Measurements from ENCODE around the gene DNAJC11.
"Not testable (repeated sequence)": the region's sequence is repeated elsewhere in the genome, so short reads cannot be mapped to it uniquely, and the experiment has no call there.

The DNAJC11 gene

DNA sequence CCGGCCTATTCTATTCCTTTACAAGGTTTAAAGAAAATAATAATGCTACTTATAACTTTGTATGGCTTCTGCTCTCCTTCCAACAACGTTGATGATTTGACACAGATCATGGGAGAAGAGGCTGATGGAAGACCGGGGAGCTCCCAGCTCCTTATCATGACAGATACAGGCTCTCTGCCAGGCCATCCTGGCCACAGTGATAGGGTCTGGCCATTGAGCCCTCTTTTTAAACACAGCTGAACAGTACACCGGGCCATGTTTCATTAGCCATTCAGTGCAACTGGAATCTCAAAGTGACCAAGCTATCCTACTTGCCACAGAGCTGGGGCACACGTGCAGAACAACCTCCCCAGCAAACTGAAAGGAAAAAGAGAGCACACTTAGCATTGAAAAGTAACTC lies 34.9 kb downstream of the DNAJC11 start:
- no peaks in the 10 kb centered on the region for H3K36me3 ChIP-seq (replicated peaks; ENCODE audit: insufficient read depth, low read length)

GRCh38 chr1:6662468-6662867 lies 39.1 kb downstream of the DNAJC11 start:
- not testable (repeated sequence) for H2AFZ ChIP-seq (ENCODE audit: low read length); H3K9me2 ChIP-seq (replicated peaks; ENCODE audit: insufficient read depth, low read length); H3K27me3 ChIP-seq (replicated peaks; ENCODE audit: insufficient read depth, low read length); H3K4me1 ChIP-seq (ENCODE audit: low read length); H3K36me3 ChIP-seq (replicated peaks; ENCODE audit: insufficient read depth, low read length); H4K20me1 ChIP-seq (ENCODE audit: insufficient read depth, low read length); H3F3A ChIP-seq (ENCODE audit: insufficient read depth, low read length); H3K4me2 ChIP-seq (ENCODE audit: low read depth, low read length); H3K9ac ChIP-seq (ENCODE audit: low read length); H3K27ac ChIP-seq (ENCODE audit: low read length); H3K9me3 ChIP-seq (replicated peaks; ENCODE audit: insufficient read depth, low read length); H3K4me3 ChIP-seq (ENCODE audit: low read length)
- peaks cover 32% of the 10 kb centered on the region for H3K79me2 ChIP-seq (ENCODE audit: low read length)
- peak; percentile 0 for DNase-seq

More for the DNA sequence above, 34.9 kb downstream of the DNAJC11 start:
- no peak overlapping the region for H3K4me2 ChIP-seq (ENCODE audit: low read depth, low read length)
- H3K27me3 ChIP-seq (replicated peaks; ENCODE audit: insufficient read depth, low read length) = no peaks in the 10 kb centered on the region
- H3K9me2 ChIP-seq (replicated peaks; ENCODE audit: insufficient read depth, low read length) = no peaks in the 10 kb centered on the region
- H3K9ac ChIP-seq (ENCODE audit: low read length) = no peak overlapping the region
- no peak for DNase-seq
- no peaks in the 10 kb centered on the region for H3K9me3 ChIP-seq (replicated peaks; ENCODE audit: insufficient read depth, low read length)
- no peak overlapping the region for H3K4me3 ChIP-seq (ENCODE audit: low read length)
- no peaks in the 10 kb centered on the region for H3F3A ChIP-seq (ENCODE audit: insufficient read depth, low read length)
- H2AFZ ChIP-seq (ENCODE audit: low read length) = no peak overlapping the region
- no peaks in the 10 kb centered on the region for H3K4me1 ChIP-seq (ENCODE audit: low read length)
- H4K20me1 ChIP-seq (ENCODE audit: insufficient read depth, low read length) = no peaks in the 10 kb centered on the region
- H3K27ac ChIP-seq (ENCODE audit: low read length) = no peak overlapping the region
- TF ChIP-seq EZH2 (optimal IDR thresholded peaks at IDR 0.05; ENCODE audit: low read depth, low read length) = no peak
- TF ChIP-seq, protein P1, sequence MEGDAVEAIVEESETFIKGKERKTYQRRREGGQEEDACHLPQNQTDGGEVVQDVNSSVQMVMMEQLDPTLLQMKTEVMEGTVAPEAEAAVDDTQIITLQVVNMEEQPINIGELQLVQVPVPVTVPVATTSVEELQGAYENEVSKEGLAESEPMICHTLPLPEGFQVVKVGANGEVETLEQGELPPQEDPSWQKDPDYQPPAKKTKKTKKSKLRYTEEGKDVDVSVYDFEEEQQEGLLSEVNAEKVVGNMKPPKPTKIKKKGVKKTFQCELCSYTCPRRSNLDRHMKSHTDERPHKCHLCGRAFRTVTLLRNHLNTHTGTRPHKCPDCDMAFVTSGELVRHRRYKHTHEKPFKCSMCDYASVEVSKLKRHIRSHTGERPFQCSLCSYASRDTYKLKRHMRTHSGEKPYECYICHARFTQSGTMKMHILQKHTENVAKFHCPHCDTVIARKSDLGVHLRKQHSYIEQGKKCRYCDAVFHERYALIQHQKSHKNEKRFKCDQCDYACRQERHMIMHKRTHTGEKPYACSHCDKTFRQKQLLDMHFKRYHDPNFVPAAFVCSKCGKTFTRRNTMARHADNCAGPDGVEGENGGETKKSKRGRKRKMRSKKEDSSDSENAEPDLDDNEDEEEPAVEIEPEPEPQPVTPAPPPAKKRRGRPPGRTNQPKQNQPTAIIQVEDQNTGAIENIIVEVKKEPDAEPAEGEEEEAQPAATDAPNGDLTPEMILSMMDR (IDR thresholded peaks at IDR 0.05; ENCODE audit: low read length) = no peak
- no peak for TF ChIP-seq EZH2phosphoT487 (IDR thresholded peaks at IDR 0.05; ENCODE audit: low read length)
- H3K79me2 ChIP-seq (ENCODE audit: low read length) = peaks cover 18% of the 10 kb centered on the region

GRCh38 chr1:6660415-6661049 lies 41.1 kb downstream of the DNAJC11 start:
- no peak overlapping the region for H3K9ac ChIP-seq (ENCODE audit: low read length)
- H4K20me1 ChIP-seq (ENCODE audit: insufficient read depth, low read length) = no peaks in the 10 kb centered on the region
- no peak overlapping the region for H3K4me3 ChIP-seq (ENCODE audit: low read length)
- H2AFZ ChIP-seq (ENCODE audit: low read length) = no peak overlapping the region
- H3K36me3 ChIP-seq (replicated peaks; ENCODE audit: insufficient read depth, low read length) = no peaks in the 10 kb centered on the region; the same call in 1 of the 2 replicates
- H3K27me3 ChIP-seq (replicated peaks; ENCODE audit: insufficient read depth, low read length) = no peaks in the 10 kb centered on the region
- H3F3A ChIP-seq (ENCODE audit: insufficient read depth, low read length) = no peaks in the 10 kb centered on the region
- H3K4me1 ChIP-seq (ENCODE audit: low read length) = no peaks in the 10 kb centered on the region
- peak; percentile 1 for DNase-seq
- H3K4me2 ChIP-seq (ENCODE audit: low read depth, low read length) = no peak overlapping the region
- no peaks in the 10 kb centered on the region; the same call in 1 of the 2 replicates for H3K9me3 ChIP-seq (replicated peaks; ENCODE audit: insufficient read depth, low read length)
- H3K9me2 ChIP-seq (replicated peaks; ENCODE audit: insufficient read depth, low read length) = no peaks in the 10 kb centered on the region
- no peak for TF ChIP-seq EZH2phosphoT487 (IDR thresholded peaks at IDR 0.05; ENCODE audit: low read length)
- no peak for TF ChIP-seq EZH2 (optimal IDR thresholded peaks at IDR 0.05; ENCODE audit: low read depth, low read length)
- TF ChIP-seq, protein P1 (IDR thresholded peaks at IDR 0.05; ENCODE audit: low read length) = no peak
- peaks cover 33% of the 10 kb centered on the region for H3K79me2 ChIP-seq (ENCODE audit: low read length)
- H3K27ac ChIP-seq (ENCODE audit: low read length) = no peak overlapping the region

DNA sequence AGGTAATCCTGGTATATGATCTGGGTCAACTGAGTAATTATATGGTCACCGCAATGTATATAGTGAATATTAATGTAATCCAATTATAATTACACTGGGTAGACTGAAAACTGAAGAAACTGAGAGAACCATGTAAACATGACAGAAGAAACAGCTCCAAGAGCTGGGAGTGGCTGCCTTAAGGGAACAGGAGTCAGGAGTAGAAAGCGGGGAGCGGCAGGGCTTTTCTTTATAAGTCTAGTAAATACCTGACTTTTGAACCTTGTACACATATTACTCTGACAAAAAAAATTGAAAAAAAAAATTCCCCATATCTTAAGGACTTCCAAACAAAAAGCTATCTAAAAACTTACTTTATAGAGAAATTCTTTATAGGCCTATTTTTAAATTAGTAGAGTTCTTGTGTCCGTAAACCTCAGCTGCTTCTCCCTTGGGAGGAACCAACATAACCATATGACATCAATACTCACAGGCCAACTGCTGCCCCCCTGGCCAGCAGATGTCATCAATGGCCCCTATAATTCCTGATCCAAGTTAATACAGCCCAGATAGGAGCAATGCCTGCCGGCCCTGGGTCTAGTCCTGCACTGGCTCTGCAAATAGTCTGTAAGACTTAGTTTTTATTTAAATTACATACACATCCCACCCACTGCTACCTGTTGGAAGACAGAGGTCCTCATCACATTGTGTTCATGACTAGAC lies 43.1 kb downstream of the DNAJC11 start:
- no peaks in the 10 kb centered on the region; the same call in 1 of the 2 replicates for H3K36me3 ChIP-seq (replicated peaks; ENCODE audit: insufficient read depth, low read length)
- DNase-seq = no peak

More for the DNA sequence above, 43.1 kb downstream of the DNAJC11 start:
- no peaks in the 10 kb centered on the region; the same call in 1 of the 2 replicates for H3K9me3 ChIP-seq (replicated peaks; ENCODE audit: insufficient read depth, low read length)
- H3K27me3 ChIP-seq (replicated peaks; ENCODE audit: insufficient read depth, low read length) = no peaks in the 10 kb centered on the region
- H4K20me1 ChIP-seq (ENCODE audit: insufficient read depth, low read length) = no peaks in the 10 kb centered on the region
- H3F3A ChIP-seq (ENCODE audit: insufficient read depth, low read length) = no peaks in the 10 kb centered on the region
- H3K79me2 ChIP-seq (ENCODE audit: low read length) = peaks cover 36% of the 10 kb centered on the region
- no peaks in the 10 kb centered on the region for H3K9me2 ChIP-seq (replicated peaks; ENCODE audit: insufficient read depth, low read length)
- H3K27ac ChIP-seq (ENCODE audit: low read length) = no peak overlapping the region
- no peak overlapping the region for H3K9ac ChIP-seq (ENCODE audit: low read length)
- H3K4me2 ChIP-seq (ENCODE audit: low read depth, low read length) = no peak overlapping the region
- TF ChIP-seq EZH2phosphoT487 (IDR thresholded peaks at IDR 0.05; ENCODE audit: low read length) = no peak
- TF ChIP-seq, protein P1 (IDR thresholded peaks at IDR 0.05; ENCODE audit: low read length) = no peak
- no peak for TF ChIP-seq EZH2 (optimal IDR thresholded peaks at IDR 0.05; ENCODE audit: low read depth, low read length)
- no peaks in the 10 kb centered on the region for H3K4me1 ChIP-seq (ENCODE audit: low read length)
- no peak overlapping the region for H2AFZ ChIP-seq (ENCODE audit: low read length)
- H3K4me3 ChIP-seq (ENCODE audit: low read length) = no peak overlapping the region

Data from MM.1S (cell line).